NT2/D1 (cell line): Measurements from ENCODE around the gene PCNX1.

Source experiments
- DNase-seq: peaks from one replicate; pipeline ENCODE4 v3.0.0-alpha.2; 2011; ENCODE audit warnings: low read depth, low spot score
- H3K27me3 ChIP-seq: 2 replicates; pipeline ENCODE4 v1.6.0; 2011; ENCODE audit warnings: mild to moderate bottlenecking; ENCODE audit not compliant: insufficient read length, insufficient read depth
- H3K36me3 ChIP-seq: 2 replicates; pipeline ENCODE4 v1.6.1; 2011; ENCODE audit warnings: mild to moderate bottlenecking, low read length, mixed read lengths; ENCODE audit not compliant: insufficient read depth, insufficient read length
- H3K4me1 ChIP-seq: 2 replicates; pipeline ENCODE4 v1.5.1; 2011; ENCODE audit not compliant: insufficient read depth, insufficient read length
- H3K4me3 ChIP-seq: 2 replicates; pipeline ENCODE4 v1.5.1; 2011; ENCODE audit warnings: low read depth; ENCODE audit not compliant: insufficient read length
- H3K9ac ChIP-seq: 2 replicates; pipeline ENCODE4 v1.6.0; 2011; ENCODE audit warnings: low read depth; ENCODE audit not compliant: insufficient read length
- H3K9me3 ChIP-seq: 2 replicates; pipeline ENCODE4 v1.5.1; 2011; ENCODE audit warnings: mild to moderate bottlenecking, low read length; ENCODE audit not compliant: insufficient read depth
- SUZ12 ChIP-seq: IDR thresholded peaks from 2 replicates; pipeline ENCODE4 v1.6.1; 2011; ENCODE audit not compliant: insufficient read length, insufficient read depth; ENCODE audit errors: extremely low read depth
- YY1 ChIP-seq: IDR thresholded peaks from 2 replicates; pipeline ENCODE4 v1.6.1; 2011; ENCODE audit not compliant: insufficient read length, insufficient read depth
- ZNF274 ChIP-seq: IDR thresholded peaks from 2 replicates; pipeline ENCODE4 v1.6.1; 2011; ENCODE audit warnings: mild to moderate bottlenecking, low read depth, low read length

PCNX1 gene

GRCh38 chr14:71070169-71070568 is 162.9 kb downstream of the PCNX1 start:
- Histone ChIP-seq H3K27me3 (no peaks in the 10 kb centered on the region), H3K36me3 (peaks cover 32% of the 10 kb centered on the region), H3K9ac (no peak overlapping the region), H3K4me1 (no peaks in the 10 kb centered on the region), H3K9me3 (no peaks in the 10 kb centered on the region), H3K4me3 (no peak overlapping the region)
- no peak for TF ChIP-seq SUZ12
- TF ChIP-seq ZNF274 = no peak
- TF ChIP-seq YY1 = no peak
- DNase-seq = no peak

GRCh38 chr14:71071042-71071441 is 163.8 kb downstream of the PCNX1 start:
- TF ChIP-seq SUZ12 = no peak
- no peak for TF ChIP-seq ZNF274
- no peak for TF ChIP-seq YY1
- no peaks in the 10 kb centered on the region for H3K4me1 ChIP-seq
- H3K36me3 ChIP-seq = peaks cover 33% of the 10 kb centered on the region
- no peaks in the 10 kb centered on the region for H3K27me3 ChIP-seq
- H3K9me3 ChIP-seq = no peaks in the 10 kb centered on the region
- no peak overlapping the region for H3K4me3 ChIP-seq
- H3K9ac ChIP-seq = no peak overlapping the region
- DNase-seq = no peak

DNA sequence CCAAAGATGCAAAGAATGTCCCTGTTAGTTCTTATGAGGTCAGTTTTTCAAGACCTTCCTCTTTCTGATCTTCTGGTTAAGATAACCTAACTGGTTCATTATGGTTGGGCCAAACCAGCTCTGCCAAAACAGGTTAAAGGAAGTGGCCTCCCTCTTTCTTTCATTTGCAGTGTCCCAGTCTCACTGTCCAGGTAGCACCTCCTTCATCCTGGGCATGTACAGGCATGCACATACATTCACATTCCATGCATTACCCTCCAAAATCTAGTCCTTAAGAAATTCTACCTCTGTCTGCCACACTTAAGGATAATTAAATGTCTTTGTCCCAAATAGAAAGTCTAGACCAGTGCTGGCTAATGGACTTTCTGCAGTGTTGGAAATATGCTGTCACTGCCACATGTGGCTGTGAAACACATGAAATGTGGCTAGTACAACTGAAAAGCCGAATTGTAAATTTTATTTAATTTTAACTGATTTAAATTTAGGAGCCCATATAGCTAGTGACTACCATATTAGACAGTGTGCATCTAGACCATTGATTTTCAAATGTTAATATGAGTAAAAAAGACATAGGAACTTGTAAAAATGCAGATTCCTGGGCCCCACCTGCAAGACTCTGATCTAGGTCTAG is 169.3 kb downstream of the PCNX1 start:
- Histone ChIP-seq H3K4me3 (no peak overlapping the region), H3K36me3 (peaks cover 39% of the 10 kb centered on the region), H3K27me3 (no peaks in the 10 kb centered on the region), H3K9me3 (peaks cover 13% of the 10 kb centered on the region; the same call in 1 of the 2 replicates), H3K4me1 (no peaks in the 10 kb centered on the region), H3K9ac (no peak overlapping the region)
- TF ChIP-seq YY1 (no peak), ZNF274 (no peak), SUZ12 (no peak)
- DNase-seq = no peak

GRCh38 chr14:71078500-71078899 is 171.2 kb downstream of the PCNX1 start:
- no peak overlapping the region for H3K4me3 ChIP-seq
- no peak overlapping the region for H3K9ac ChIP-seq
- TF ChIP-seq YY1 (no peak), SUZ12 (no peak), ZNF274 (no peak)
- DNase-seq = no peak
- peaks cover 13% of the 10 kb centered on the region; the same call in 1 of the 2 replicates for H3K9me3 ChIP-seq
- H3K36me3 ChIP-seq = peaks cover 34% of the 10 kb centered on the region
- H3K27me3 ChIP-seq = no peaks in the 10 kb centered on the region
- no peaks in the 10 kb centered on the region for H3K4me1 ChIP-seq

GRCh38 chr14:71086567-71086966 is 179.3 kb downstream of the PCNX1 start:
- Histone ChIP-seq H3K4me1 (no peaks in the 10 kb centered on the region), H3K9ac (no peak overlapping the region), H3K36me3 (peaks cover 23% of the 10 kb centered on the region), H3K27me3 (no peaks in the 10 kb centered on the region), H3K4me3 (no peak overlapping the region), H3K9me3 (no peaks in the 10 kb centered on the region)
- TF ChIP-seq SUZ12 (no peak), YY1 (no peak)
- DNase-seq = no peak

- no peak for TF ChIP-seq YY1
- no peak for TF ChIP-seq ZNF274
- no peak for TF ChIP-seq SUZ12
- Histone ChIP-seq H3K4me3 (no peak overlapping the region), H3K36me3 (peaks cover 23% of the 10 kb centered on the region), H3K4me1 (no peaks in the 10 kb centered on the region), H3K27me3 (no peaks in the 10 kb centered on the region), H3K9me3 (no peaks in the 10 kb centered on the region), H3K9ac (no peak overlapping the region)
- no peak for DNase-seq
Measured at GRCh38 chr14:71089971-71090370, 182.7 kb downstream of the PCNX1 start.

DNA sequence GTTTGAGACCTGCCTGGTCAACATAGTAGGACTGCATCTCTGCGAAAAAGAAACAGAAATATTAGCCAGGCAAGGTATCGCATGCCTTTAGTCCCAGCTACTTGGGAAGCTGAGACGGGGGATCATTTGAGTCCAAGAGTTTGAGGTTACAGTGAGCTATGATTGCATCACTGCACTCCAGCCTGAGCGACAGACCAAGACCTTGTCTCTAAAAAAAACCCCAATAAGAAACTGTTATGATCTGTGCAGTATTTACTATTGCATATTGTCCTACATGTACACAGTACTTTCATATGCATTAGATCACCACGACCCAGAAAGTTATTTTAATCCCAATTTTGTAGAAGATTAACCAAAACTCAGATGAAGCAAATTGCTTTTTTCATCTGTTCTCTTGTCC is 187.5 kb downstream of the PCNX1 start:
- Histone ChIP-seq H3K27me3 (no peaks in the 10 kb centered on the region), H3K36me3 (peaks cover 8% of the 10 kb centered on the region), H3K4me3 (no peak overlapping the region), H3K9me3 (no peaks in the 10 kb centered on the region), H3K9ac (no peak overlapping the region), H3K4me1 (no peaks in the 10 kb centered on the region)
- no peak for TF ChIP-seq YY1
- DNase-seq = no peak
